ENCODE measurements around the gene STAM2. TPM values are rescaled to one million over a fixed set of nuclear protein-coding genes. Genes with fewer than 3 reads are reported as not detected.
A peak's percentile ranks its signal among the peaks of the same experiment; 100 is the strongest.

The STAM2 gene
- total RNA-seq, 2 donors from 2014 or later: 41.1 to 54.6 TPM

DNA sequence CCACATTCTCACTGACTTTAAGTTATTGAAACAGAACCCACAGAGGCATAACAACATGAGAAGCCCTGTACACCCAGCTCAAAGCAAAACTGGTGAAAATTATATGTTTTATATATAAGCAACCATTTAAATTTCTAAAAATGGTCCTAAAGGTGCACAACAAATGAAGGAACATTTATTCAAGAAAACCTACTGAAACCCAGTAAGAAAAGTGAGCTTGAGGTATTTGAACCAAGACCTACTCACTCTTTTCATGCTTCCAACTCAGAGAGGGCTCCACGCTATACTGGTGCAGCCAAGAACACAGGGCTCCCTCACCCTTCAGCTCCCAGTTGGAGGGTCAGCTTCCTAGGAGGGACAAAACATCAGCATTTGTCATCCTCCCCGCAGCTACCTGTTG is 74.6 kb downstream of the STAM2 start:
- H3K27me3 ChIP-seq (replicated peaks; ENCODE audit: insufficient read depth): no peaks in the 10 kb centered on the region
- DNase-seq (ENCODE audit: low spot score) (no peak), ATAC-seq (ENCODE audit: insufficient number of reproducible peaks, low FRiP score, low read depth) (no peak)
- TF ChIP-seq, protein P1, sequence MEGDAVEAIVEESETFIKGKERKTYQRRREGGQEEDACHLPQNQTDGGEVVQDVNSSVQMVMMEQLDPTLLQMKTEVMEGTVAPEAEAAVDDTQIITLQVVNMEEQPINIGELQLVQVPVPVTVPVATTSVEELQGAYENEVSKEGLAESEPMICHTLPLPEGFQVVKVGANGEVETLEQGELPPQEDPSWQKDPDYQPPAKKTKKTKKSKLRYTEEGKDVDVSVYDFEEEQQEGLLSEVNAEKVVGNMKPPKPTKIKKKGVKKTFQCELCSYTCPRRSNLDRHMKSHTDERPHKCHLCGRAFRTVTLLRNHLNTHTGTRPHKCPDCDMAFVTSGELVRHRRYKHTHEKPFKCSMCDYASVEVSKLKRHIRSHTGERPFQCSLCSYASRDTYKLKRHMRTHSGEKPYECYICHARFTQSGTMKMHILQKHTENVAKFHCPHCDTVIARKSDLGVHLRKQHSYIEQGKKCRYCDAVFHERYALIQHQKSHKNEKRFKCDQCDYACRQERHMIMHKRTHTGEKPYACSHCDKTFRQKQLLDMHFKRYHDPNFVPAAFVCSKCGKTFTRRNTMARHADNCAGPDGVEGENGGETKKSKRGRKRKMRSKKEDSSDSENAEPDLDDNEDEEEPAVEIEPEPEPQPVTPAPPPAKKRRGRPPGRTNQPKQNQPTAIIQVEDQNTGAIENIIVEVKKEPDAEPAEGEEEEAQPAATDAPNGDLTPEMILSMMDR (IDR thresholded peaks at IDR 0.05): no peak
- no peak overlapping the region for H3K27ac ChIP-seq
- H3K4me3 ChIP-seq: no peak overlapping the region
- H3K4me1 ChIP-seq (ENCODE audit: control insufficient read depth in 1 of 2, low read depth in 2 of 2): peaks cover 3 to 10% of the 10 kb centered on the region in 2 donors
- no peaks in the 10 kb centered on the region for H3K36me3 ChIP-seq
- H3K9me3 ChIP-seq: no peaks in the 10 kb centered on the region

DNA sequence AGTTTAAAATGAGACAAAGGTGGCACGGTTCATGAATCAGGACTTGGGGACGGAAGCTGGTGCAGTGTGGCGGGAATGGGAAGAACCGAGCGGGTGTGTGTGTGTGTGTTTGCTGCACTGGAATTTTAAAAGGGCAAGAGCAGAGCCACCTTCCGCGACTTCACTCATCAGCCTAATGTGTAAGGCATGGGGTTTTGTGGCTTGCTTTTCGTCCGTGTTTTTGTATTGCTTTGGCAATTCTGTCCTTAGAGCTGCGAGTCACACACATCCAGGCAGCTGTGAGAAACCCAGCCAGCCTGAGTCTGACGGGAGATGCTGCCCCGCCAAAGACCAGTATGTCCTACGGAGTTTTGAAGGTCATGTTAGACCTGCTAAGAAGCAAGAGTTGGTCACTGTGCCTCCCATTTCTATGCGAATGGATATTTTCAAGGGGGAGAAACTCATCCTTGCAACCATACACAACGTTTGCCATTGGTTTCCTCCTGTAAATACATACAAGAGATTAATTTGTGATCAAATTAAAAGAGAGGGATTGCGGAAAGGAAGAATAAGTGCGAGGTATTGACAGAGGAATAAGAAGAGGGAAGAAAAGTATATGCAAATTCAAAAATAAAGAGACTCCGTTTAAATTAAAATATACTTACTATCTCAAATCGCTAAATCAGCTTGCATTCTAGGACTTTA is 76.1 kb downstream of the STAM2 start:
- no peaks in the 10 kb centered on the region for H3K27me3 ChIP-seq (replicated peaks; ENCODE audit: insufficient read depth)
- ATAC-seq (ENCODE audit: insufficient number of reproducible peaks, low FRiP score, low read depth) (no peak), DNase-seq (ENCODE audit: low spot score) (no peak)
- H3K36me3 ChIP-seq: no peaks in the 10 kb centered on the region
- peaks cover 3 to 10% of the 10 kb centered on the region in 2 donors for H3K4me1 ChIP-seq (ENCODE audit: control insufficient read depth in 1 of 2, low read depth in 2 of 2)
- no peak overlapping the region for H3K27ac ChIP-seq
- H3K9me3 ChIP-seq: no peaks in the 10 kb centered on the region
- H3K4me3 ChIP-seq: peak overlapping the region; percentile 89
- TF ChIP-seq, protein P1 (IDR thresholded peaks at IDR 0.05): no peak

DNA sequence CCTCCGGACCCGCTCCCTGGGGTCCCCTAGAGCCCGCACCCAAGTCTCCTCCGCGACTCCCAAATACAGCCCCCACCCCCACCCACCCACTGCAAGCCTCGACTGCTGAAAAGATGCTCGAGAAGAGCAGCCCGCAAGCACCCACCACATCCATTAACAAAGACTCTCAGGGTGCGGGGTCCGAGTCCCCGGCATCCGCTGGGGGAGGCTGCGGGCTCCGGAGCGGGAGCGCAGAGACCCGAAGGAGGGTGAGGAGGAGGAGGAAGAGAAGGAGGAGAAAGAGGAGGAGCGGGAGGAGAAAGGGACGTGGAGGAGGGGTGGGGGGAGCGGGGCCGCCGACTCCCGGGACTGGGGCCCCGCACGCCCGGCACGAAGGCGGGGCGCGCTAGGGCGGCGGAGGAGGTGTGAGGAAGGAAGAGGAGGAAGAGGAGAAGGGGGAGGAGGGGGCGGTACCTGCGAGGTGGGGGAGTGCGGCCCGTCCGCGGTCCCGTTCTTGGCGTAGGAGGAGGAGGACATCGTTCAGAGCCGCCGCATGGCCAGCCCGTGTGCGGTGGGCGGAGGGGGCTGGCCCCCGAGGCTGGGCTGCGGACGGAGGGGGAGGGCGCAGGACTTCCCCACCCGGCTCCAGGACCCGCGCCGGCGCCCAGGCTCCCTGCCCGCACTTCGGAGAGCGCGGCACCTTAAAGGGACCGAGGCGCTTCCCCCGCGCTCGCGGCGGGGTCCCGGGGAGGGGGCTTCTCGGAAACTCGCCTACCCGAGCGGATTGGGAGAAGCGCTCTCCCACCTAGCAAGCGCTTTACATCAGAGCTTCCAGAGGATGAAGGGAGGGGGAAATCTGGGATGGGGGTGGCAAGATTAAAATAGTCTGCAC is 76.8 kb downstream of the STAM2 start, which contains the start of gene CACNB4:
Gene CACNB4, minus strand, starts transcription at position 549 of the 871 bp plus-strand sequence.
- ATAC-seq (ENCODE audit: insufficient number of reproducible peaks, low FRiP score, low read depth) (no peak), DNase-seq (ENCODE audit: low spot score) (no peak)
- peak within 1 kb of the TSS in 1 of 2 donors; percentile 32 for H3K27ac ChIP-seq
- H3K4me3 ChIP-seq: peak within 1 kb of the TSS; percentile 89
- peaks cover 3 to 10% of the 10 kb centered on the region in 2 donors for H3K4me1 ChIP-seq (ENCODE audit: control insufficient read depth in 1 of 2, low read depth in 2 of 2)
- no peaks in the 10 kb centered on the region for H3K36me3 ChIP-seq
- H3K9me3 ChIP-seq: no peaks in the 10 kb centered on the region
- TF ChIP-seq, protein P1 (IDR thresholded peaks at IDR 0.05): no peak
- H3K27me3 ChIP-seq (replicated peaks; ENCODE audit: insufficient read depth): no peaks in the 10 kb centered on the region

DNA sequence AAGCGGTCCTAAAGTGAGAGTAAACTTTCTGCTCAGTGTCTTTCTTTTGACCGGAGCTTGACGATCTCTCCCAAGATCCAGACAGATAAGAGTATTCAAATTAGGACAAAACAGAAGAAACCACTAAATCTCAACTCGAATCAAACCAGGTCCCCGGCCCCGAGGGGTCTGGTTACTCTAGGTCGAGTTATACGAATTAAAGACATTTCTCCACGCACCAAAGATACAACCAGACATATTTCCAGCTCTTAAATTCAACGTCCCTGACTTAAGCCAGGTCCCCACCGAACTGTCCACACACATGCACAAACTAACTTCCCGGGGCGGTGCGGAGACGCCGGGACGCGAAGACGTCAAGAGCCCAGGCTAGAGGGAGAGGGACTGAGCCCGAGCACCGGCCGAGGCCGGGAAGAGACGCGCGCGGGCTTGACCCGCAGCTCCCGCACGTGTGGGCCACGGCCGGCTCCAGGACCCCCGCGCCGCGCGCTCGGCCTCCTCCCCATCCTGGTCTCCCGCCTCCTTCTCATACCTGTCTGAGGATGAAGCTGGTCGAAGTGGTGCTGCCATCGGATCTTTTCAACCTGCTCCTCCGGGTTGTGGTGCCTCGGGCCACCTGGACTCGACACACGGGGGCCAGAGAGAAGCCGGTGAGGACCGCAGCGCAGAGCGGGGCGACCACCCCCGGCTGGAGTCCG is 77.6 kb downstream of the STAM2 start:
- Histone ChIP-seq H3K36me3 (no peaks in the 10 kb centered on the region), H3K27me3 (replicated peaks; ENCODE audit: insufficient read depth) (no peaks in the 10 kb centered on the region), H3K4me1 (ENCODE audit: control insufficient read depth in 1 of 2, low read depth in 2 of 2) (peaks cover 3 to 10% of the 10 kb centered on the region in 2 donors), H3K9me3 (no peaks in the 10 kb centered on the region), H3K4me3 (peak overlapping the region; percentile 89), H3K27ac (peak overlapping the region in 1 of 2 donors; percentile 32)
- ATAC-seq (ENCODE audit: insufficient number of reproducible peaks, low FRiP score, low read depth): no peak
- no peak for DNase-seq (ENCODE audit: low spot score)
- TF ChIP-seq, protein P1 (IDR thresholded peaks at IDR 0.05): no peak
